ENCODE data around the gene CUX1. TPM values are rescaled to one million over a fixed set of nuclear protein-coding genes. Genes with fewer than 3 reads are reported as not detected.

Gene CUX1
- total RNA-seq, 1 experiment from 2014 or later: 53.5 TPM

GRCh38 chr7:101954499-101954898 lies 137.1 kb downstream of the CUX1 start:
- peak overlapping the region; percentile 16 for H3K9ac ChIP-seq (ENCODE audit: extremely low read depth, insufficient read length, low read length)
- peak overlapping the region; percentile 52 for H4K8ac ChIP-seq (replicated peaks; ENCODE audit: insufficient read length, low read depth, low read length)
- no peak overlapping the region for H2BK15ac ChIP-seq (ENCODE audit: low read depth, low read length)
- no peak overlapping the region for H3T11ph ChIP-seq (ENCODE audit: low read length)
- H3K14ac ChIP-seq (ENCODE audit: insufficient read depth, low read length): no peak overlapping the region
- no peak overlapping the region for H3K27ac ChIP-seq (ENCODE audit: insufficient read length, low read depth, low read length)
- Mint-ChIP-seq H3K27me3 (ENCODE audit: low read depth) (no peaks in the 10 kb centered on the region), H3K4me1 (peaks cover 32 to 35% of the 10 kb centered on the region in 2 experiments), H3K4me3 (no peak overlapping the region), H3K36me3 (ENCODE audit: insufficient read depth in 1 of 3, low read depth in 3 of 3) (peaks cover 3 to 8% (median 8%) of the 10 kb centered on the region in 3 experiments; a peak in 6 of 7 replicates), H3K9me3 (no peaks in the 10 kb centered on the region), H3K27ac (peak overlapping the region in 1 of 3 experiments; percentile 92; a peak in 1 of 7 replicates)
- no peak overlapping the region for H2AK5ac ChIP-seq (ENCODE audit: insufficient read length, low read length)
- H3K9me3 ChIP-seq (ENCODE audit: control insufficient read depth, low read depth, low read length): no peaks in the 10 kb centered on the region
- H3K79me1 ChIP-seq (ENCODE audit: insufficient read depth, low read depth, low read length, poor library complexity, severe bottlenecking): peaks cover 3% of the 10 kb centered on the region
- no peak overlapping the region for H3K18ac ChIP-seq (ENCODE audit: insufficient read length, low read depth, low read length)
- no peaks in the 10 kb centered on the region for H3K27me3 ChIP-seq (ENCODE audit: insufficient read depth, low read length)
- H3K23ac ChIP-seq (ENCODE audit: insufficient read length, low read depth, low read length): no peak overlapping the region
- H2BK5ac ChIP-seq (ENCODE audit: insufficient read length, low read length): no peak overlapping the region
- no peak overlapping the region for H2BK120ac ChIP-seq (ENCODE audit: low read depth, low read length, poor library complexity, severe bottlenecking)
- H4K5ac ChIP-seq (ENCODE audit: insufficient read length, low read depth, low read length): no peak overlapping the region
- no peaks in the 10 kb centered on the region for H3K23me2 ChIP-seq (ENCODE audit: insufficient read length, low read depth, low read length, poor library complexity, severe bottlenecking)
- peaks cover 2% of the 10 kb centered on the region for H4K20me1 ChIP-seq (ENCODE audit: control insufficient read depth, insufficient read depth, insufficient read length)
- H3K4me1 ChIP-seq (ENCODE audit: insufficient read depth, low read length): 0 out of 2 replicates have a peak, but pooled peaks cover 5% of the 10 kb centered on the region
- H2AFZ ChIP-seq (ENCODE audit: low read length): no peak overlapping the region
- no CpG with 5 or more reads among the region's 5 CpGs for WGBS (ENCODE audit: extremely low coverage, insufficient read length, low lambda C conversion rate)
- no peak overlapping the region for H2BK12ac ChIP-seq (ENCODE audit: insufficient read length, low read depth, low read length)
- TF ChIP-seq CTCF (conservative IDR thresholded peaks at IDR 0.05): no peak
- no peak overlapping the region for H4K91ac ChIP-seq (ENCODE audit: insufficient read length, low read depth, low read length)
- H3K79me2 ChIP-seq (ENCODE audit: insufficient read depth, low read length): peaks cover 10% of the 10 kb centered on the region; the same call in 1 of the 2 replicates
- no peak overlapping the region for H2BK20ac ChIP-seq (ENCODE audit: low read depth, low read length, poor library complexity, severe bottlenecking)
- DNase-seq: no peak
- H3K56ac ChIP-seq (ENCODE audit: insufficient read length, low read depth, low read length): no peak overlapping the region
- no peak overlapping the region for H3K4me2 ChIP-seq (ENCODE audit: insufficient read depth, insufficient read length, low read length)
- no peak overlapping the region for H3K4ac ChIP-seq (ENCODE audit: low read depth, low read length)

Measured in H9 (cell line).